Superior temporal gyrus (tissue), 1 donor: ENCODE measurements around the gene SNTG2.
"Not testable (repeated sequence)": the region's sequence is repeated elsewhere in the genome, so short reads cannot be mapped to it uniquely, and the experiment has no call there.

Source experiments
- DNase-seq: peaks from one replicate; pipeline ENCODE4 v3.0.0-alpha.2; 2016; ENCODE audit errors: extremely low spot score

SNTG2 gene

DNA sequence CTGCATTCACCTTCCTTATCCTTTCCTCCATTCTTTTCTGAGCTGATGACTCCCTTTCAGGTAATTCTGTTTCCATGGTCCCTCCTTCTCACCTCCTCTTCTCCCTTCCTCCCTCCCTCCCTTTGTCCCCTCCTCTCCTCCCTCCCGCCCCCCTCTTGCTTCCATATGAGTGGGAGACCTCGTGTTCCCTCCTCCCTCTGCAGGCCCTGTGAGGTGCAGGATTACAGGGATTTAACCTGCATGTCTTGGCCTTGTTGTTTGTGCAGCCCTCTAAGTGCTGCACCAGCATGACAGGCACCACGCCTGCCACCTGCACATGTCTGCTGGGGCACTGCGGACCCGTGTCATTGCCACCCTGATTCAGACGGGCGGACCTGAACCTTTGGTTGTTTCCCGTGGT is 103.1 kb downstream of the SNTG2 start:
- DNase-seq, result no peak

DNA sequence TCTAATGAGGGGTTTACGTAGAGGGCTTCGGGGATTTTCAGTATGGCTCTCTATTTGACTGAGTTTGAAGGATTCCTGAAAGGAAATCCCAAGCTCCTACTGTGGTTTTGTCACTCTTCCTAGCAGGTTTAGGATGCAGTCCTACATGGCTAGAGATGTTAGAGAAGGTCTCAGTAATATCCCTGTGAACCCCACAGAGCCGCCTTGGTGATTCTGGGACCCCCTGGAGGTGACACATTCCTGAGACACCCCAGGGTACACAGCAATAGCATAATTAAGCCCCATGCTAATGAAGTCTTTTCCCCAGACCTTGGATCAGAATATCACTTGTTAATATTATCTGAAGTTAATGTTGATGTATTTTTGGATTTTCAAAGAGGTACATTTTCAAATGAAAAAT is 103.8 kb downstream of the SNTG2 start:
- DNase-seq, result no peak

DNA sequence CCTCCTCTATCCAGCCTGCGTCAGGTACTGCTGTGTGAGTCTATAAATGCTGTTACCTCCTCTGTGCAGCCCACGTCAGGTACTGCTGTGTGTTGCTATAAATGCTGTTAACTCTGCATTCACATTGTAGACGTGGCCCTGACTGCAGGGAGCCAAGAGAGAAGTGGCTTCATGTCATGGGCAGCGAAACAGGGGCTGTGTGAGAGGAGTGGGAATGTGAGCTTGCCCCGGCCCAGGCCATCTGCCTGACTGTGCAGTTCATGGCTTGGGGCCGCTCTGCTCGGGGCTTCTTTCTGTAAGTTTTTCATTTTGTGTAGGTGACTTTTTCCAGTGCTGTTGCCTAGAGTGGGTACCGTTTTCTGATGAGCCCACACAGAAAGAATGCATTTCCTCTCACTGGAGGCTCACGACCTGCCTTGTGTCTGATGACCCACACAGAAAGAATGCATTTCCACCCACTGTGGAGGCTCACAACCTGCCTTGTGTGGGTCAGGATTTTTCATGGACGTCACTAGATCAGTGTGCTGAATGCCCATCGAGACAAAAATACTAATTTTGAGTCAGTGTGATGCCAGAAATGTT is 104.5 kb downstream of the SNTG2 start:
- DNase-seq, result no peak

DNA sequence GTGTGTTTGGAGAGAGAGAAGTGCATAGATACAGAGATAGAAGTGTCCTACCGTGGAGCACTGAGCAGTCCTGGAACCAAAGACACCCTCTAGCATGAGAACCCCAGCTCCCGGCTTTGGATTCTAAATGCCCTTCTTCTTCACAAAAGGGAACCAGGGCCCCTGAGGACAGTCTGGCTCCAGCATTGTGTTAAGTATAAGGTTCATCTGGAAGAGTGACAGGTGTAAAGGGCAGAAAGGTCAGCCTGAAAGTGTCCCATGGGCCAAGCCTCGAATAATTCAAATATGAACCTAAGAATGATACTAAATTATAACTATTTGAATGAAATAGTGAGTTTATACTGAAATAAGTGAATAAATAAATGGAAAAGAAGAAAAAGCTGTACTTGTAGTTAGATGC is 109.7 kb downstream of the SNTG2 start:
- no peak for DNase-seq

DNA sequence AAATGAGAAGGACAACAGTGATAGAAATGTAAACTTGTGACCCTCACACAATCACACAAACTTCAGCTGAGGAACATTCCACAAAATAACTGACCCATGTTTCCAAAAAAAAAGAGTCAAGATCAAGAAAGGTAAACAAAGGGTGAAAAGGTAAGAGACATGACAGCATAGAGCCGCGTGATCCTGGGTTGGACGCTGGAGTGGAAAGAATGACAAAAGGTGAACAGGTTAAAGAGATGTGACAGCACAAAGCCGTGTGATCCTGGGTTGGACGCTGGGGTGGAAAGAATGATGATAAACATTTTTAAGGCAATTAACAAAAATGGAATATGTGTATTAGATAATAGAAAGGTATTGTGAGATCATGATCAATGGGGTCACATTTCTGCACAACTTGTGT is 110.3 kb downstream of the SNTG2 start:
- DNase-seq, result no peak

DNA sequence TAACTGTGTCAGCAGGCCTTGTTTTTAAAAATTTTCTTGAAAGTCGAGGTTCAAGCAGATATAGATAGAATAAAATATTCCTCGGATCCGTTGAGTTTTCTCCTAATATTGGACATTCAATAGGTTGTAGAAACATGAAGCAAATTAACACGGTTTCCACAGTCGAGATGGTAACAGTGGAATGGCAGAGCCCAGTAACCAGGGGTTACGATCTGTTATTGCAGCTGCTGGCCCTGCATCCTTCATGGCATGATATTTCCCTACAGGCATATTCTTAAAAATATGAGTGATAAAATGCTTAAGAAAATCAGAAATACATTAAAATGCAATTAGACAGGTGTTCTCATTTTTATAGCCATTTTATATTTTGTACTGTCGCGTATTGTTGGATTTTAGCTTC is 117.6 kb downstream of the SNTG2 start:
- DNase-seq, result no peak

DNA sequence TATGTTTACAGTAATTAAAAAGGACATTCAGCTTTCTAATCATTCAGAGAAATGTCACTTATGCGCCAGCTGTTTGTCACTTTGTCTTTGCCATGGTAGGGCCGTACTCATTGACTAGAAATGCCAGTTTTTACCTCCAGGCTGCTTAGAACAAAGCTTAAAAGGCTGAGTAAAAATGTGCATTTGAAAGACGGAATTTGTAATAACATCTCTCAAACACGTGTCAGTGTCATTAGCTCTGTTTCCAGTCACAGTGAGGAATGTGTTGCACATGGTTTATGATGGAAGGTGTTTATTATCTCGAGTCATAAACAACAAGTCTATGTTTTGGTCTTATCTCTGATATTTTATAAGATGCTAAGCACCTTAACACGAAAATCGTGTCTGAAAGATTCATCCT is 118.2 kb downstream of the SNTG2 start:
- no peak for DNase-seq

DNA sequence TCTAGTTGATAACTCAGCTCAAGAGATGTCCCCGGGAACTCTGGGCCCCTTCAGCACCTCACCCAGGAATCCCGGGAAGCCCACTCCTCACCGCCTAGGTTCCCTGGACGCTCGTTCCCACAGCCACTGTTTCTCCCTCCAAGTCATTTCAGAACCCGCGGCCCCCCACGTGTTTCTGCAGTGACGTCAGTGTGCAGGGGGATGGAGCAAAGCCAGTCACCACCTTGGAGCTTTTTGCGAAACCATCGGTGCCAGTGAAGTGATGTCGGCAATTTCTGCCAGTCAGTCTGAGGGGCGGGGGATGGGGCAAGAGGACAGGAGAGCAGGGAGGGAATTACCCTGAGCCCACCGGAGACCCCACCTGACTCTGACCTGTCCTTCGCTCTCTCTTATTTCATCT is 119.2 kb downstream of the SNTG2 start:
- no peak for DNase-seq

DNA sequence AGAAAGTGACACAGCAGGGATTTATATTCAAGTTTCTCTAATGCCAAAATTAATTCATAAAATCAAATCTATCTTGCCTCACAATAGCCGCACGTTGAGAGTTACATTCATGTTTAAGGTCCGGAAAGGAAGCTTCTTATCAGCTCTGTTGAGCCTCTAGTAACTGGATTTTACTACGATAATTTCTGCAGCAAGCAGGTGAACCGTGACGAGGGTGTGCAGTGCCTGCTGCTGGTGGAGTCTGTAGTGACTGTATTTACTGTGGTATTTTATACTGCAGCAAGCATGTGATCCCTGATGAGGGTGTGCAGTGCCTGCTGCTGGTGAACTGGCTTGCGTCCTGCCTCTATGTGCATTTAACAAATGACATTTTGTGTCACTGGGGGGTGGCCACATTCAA is 120.0 kb downstream of the SNTG2 start:
- DNase-seq, result no peak

DNA sequence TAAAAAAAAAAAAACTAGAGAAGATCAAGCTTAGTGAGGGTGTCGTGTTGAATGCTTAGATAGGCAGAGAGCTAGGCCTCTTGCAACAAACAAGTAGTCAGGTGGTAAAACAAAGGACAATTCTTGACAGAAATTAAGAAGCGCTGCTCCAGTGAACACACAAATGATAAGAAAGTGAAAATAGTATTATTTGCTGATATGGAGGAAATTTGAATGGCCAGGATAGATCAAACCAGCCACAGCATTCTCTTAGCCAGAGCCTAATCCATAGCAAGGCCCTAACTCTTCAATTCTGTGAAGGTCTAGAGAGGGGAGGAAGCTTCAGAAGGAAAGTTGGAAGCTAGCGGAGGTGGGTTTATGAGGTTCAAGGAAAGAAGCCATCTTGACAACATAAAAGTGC is 121.0 kb downstream of the SNTG2 start:
- DNase-seq, result no peak

DNA sequence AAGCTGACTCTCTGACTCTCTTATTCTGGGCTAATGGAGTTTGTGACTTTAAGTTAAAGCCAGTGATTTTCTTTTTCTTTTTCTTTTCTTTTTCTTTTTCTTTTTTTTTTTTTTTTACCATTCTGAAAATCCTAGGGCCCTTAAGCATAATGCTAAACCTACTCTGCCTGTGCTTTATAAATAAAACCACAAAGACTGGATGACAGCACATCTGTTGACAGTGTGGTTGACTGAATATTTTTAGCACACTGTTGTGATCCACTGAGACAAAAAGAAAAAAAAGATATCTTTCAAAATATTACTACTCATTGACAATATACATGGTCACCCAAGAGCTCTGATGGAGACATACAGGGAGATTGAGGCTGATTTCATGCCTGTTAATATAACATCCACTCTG is 121.6 kb downstream of the SNTG2 start:
- no peak for DNase-seq

DNA sequence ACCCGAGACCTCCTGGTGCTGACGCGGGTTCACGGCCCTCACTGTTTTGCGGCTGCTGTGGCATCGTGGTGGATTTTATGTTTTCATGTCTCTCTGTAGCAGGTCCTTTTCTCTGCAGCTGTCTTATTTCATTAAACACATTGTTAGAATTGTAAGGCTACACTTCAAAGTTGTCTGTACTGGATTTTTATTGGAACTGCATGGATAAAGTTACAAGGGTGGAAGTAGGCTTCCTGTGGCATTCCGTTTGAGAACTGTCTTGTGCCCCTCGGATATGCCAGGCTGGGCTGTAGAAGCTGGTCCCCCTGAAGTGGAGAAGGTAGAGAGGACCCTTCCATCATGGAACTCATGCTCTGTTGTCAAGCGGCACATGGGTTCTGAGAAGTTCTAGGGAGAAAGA is 127.3 kb downstream of the SNTG2 start:
- DNase-seq, result no peak

DNA sequence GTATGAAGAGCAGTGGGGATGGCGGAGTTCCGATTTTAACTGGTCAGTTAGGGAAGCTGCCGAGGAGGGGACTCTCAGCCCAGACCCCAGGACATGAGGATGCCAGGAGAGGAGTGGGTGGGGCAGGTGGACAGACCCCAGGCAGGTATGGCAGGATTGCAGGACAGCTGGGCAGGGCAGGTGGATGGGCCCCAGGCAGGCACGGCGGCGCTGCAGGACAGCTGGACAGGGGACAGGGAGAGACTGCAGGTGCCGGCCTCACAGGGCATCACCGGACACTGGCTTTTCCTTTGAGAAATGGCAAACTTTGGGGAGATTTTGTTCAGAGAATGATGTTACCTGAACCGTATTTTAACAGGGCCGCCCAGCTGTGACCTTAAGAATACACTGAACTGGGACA is 127.7 kb downstream of the SNTG2 start:
- DNase-seq, result no peak

DNA sequence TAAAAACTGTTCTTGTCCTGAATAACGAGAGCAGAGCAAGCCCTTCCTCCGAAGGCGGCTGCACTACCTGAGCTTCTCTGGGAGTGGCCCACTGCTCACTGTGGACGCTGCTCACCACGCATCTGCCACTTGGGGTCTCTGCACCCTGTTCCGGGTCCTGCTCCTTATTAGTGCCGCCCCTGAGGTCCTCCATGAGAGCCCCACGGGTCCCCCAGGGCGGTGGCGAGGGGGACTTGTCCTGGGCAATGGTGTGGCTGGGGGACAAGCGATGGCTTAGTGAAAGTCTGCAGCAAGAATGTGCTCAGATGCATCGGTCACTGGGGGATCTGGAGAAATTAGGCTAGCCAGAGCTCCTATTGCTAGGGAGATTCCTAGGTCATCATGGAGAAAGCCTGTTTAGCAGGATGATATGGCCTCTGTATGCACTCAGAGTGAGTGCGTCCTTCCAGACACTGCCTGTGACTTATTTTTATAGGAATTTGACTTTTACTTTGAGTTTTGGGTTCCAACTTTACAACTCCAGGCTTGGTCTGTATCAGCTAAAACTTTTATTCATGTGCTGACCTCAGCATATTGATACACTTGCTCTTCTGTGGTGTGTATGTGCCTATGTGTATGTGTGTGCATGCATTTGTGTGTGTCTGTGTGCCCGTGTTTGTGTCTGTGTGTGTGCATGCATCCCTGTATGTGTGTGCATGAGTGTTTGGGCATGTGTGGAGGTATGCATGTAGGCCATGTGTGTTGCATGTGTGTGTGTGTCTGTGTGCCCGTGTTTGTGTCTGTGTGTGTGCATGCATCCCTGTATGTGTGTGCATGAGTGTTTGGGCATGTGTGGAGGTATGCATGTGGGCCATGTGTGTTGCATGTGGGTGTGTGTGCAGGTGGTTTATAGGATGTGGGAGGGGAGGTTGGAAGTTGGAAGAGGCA is 129.5 kb downstream of the SNTG2 start:
- DNase-seq, result no peak

DNA sequence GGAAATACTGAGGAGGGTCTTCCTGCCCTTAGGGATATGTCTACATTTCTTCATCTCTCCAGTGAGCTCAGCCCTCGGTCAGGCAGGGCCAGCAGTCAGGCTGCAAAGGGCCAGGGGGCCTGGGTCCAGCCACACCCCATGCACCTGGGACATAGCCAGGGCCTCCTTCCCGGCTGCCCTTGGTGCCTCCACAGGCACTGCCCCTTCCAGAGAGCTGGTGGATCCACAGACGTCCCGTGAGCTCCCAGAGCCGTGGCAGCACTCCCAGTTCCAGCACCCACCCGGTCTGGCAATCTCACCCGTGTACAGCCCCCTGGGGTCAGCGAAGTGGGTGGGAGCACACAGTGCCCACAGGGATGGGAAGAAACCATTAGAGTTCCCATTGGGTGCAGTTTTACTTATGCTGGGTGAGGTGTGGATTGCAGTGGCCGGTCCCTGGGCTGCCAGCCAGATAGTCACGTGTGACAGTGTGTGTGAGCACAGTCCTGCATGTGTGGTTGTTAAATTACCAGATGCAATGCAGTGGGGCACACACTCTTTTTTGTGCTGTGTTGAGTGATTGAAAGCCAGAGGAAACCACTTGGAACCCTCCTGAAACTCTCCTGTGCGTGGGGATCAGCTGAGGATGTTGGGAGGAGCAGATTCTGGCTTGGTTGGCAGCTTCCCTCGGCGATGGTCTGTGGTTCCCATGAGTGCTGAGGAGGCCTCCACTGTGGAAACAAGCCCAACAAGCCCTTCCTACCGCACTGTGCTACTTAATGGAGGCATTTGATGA is 131.0 kb downstream of the SNTG2 start:
- DNase-seq, result no peak

DNA sequence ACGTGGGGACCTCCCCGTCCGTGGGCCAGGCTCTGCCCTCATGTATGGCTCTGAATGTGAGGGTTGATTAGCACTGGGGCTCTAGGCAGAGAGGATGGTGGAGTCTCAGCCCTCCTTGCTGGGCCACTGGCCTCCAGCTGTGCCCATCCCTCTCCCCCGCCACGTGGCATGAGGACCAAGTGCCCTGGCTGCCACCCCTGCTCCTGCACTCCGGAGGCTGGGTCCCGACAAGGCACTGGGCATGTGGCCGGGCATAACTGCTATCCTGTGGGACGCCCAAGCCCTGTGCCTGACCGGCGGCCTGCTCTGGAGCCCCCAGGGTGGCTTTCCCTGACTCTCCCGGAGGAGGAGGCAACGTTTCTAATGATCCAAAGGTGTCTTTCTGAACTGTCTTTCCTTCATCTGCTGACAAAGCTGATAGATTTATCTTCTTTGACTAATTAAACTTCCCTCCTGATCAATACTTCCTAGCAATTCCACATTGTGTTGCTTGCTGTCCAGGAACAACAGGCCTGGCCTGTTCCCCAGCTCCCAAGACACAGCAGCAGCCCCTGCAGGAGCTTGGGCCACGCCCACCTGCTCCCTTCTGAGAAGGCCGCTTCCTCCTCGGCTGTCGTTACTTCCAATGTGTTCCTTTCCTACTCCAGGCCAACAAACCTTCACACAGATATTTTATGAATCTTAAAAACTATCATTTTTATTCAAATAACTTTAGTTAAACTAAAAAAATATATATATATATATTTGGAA is 132.0 kb downstream of the SNTG2 start:
- no peak for DNase-seq

DNA sequence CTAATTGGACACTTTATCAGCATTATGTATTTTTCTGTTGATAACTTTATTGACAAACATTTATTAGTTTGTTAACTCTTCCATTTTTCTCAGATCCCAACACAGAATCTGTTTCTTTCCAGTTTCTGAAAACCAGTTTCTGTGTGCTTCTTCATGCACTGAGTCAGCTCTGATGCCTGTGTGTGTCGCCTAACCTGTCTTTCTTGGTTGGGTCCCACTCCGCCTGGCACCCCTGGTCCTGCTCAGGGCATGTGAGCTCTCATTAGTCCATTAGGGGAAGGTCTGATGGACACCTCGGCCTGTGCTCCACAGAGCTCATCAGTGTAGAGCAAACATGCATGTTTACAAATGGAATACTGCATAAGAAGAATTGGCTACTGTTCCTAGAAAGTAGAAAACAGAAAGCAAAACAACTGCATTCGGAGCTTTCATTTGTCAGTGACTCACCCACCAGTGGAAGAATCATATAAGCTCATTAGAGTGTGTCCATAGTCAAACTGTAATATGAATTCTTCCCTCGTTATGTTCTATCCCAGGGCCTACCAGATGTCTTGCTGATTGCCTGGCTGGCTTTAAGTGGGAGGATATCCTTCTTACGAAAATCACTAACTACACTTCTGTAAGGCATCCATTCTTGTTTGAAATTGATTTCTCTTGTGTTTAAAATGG is 137.7 kb downstream of the SNTG2 start:
- DNase-seq, result no peak

DNA sequence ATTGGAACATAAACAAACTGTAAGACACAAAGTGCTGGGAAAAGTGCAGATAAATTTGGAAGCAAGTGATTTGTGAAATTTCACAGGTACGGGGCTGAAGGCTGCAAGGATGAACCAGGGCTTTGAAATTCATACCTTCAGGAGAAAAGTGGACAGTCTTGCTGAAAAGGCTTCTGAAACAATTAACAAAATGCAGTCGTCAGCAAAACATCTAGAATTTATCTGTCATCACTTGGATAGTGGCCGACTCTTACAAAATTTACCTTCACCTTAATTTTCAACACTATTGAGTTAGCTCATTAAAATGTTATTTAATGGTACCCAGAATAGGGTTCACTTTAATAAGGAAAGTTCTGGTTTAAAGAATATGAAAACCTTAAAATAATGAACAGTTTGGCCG is 138.3 kb downstream of the SNTG2 start:
- no peak for DNase-seq

DNA sequence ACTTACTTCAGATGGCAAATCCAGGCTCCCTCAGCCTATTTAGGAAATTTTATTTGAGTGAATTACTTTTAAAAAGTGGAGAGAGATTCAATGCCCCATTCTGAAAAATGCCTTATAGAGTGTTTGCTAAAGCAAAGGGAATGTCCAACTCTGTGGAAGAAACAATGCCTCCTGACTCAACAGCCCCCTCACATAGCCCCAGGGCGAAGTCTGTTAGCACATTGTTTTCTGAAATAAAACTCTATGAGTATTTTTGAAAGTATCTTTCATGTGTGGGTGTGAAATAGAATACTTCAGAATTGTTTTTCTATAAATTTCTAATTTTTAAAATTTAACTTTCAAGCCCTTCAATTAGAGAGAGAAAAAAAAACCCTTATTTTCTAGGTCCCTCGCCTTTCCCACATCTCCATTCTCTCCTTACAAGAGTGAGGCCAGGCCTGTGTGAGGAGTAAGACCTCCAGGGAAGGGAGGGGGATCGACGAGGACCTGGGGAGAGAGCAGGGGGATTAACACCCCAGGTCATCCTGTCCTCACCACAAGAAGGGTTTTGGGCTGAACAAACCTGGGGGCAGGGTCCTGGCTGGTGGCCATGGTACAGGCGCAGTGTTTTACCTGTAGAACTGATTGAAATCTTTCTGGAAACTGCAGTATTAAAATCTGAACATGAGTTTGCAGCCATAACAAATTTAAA is 141.4 kb downstream of the SNTG2 start:
- no peak for DNase-seq

DNA sequence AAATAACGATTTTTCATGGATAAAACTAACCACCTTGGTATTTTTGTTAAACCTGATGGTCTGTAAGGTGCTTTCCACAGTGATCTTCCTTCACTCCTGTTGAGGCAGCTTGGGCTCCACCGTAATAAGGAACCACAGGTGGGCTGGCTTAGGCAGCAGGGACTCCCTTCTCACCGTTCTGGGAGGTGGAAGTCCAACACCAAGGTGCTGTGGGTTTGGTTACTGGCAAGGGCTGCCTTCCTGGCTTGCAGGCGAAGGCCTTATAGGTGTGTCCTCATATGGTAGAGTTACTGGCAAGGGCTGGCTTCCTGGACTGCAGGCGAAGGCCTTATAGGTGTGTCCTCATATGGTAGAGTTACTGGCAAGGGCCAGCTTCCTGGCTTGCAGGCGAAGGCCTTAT is 143.0 kb downstream of the SNTG2 start:
- DNase-seq, result not testable (repeated sequence)

DNA sequence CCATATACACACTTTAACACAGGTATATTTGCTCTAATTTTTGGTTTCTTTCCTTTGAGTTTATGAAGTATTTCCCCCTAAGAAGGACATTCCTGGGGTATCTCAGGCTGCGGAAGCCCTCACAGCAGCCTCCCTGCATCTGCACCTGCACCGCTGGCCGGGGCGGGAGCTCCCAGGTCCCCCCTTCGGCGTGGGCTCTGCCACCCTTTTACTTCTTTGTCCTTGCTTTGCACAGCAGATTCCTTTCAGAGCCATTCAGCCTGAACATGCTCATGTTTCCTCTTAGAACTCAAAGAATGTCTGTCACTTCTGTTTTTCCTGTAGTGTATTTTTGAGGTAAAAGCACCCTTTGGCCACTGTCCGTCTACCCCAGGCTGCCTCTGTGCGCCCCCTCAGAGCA is 146.5 kb downstream of the SNTG2 start:
- no peak for DNase-seq
